OCI-LY3 (cell line): ENCODE results near the gene NES.

Source experiments
- H2AFZ ChIP-seq: fragments of 200-600, 300-600 bp; shearing (Covaris generic); 2 replicates; pipeline ENCODE4 v1.6.0; 2014; ENCODE audit warnings: antibody characterized with exemption, low read depth, low read length
- H3K27ac ChIP-seq: fragments of 200-600, 300-600 bp; sonication (generic); 2 replicates; pipeline ENCODE4 v1.5.1; 2014; ENCODE audit warnings: mild to moderate bottlenecking, low read length, moderate library complexity, mixed read lengths
- H3K27me3 ChIP-seq: fragments of 200-600, 300-600 bp; sonication (generic); 2 replicates; pipeline ENCODE4 v1.6.1; 2014; ENCODE audit warnings: low read depth, low read length, mixed read lengths
- H3K36me3 ChIP-seq: fragments of 200-600, 300-600 bp; sonication (generic); replicated peaks from 2 replicates; pipeline ENCODE3; 2014; ENCODE audit warnings: low read depth, low read length, mixed read lengths
- H3K4me1 ChIP-seq: fragments of 300-600, 200-600 bp; sonication (generic); 2 replicates; pipeline ENCODE4 v1.6.1; 2014; ENCODE audit warnings: low read length, mixed read lengths
- H3K4me2 ChIP-seq: fragments of 200-600, 300-600 bp; sonication (generic); 2 replicates; pipeline ENCODE4 v1.6.1; 2014; ENCODE audit warnings: low read length, mixed read lengths
- H3K4me3 ChIP-seq: fragments of 300-600, 200-600 bp; sonication (generic); 2 replicates; pipeline ENCODE4 v1.5.1; 2014; ENCODE audit warnings: antibody characterized with exemption, mild to moderate bottlenecking, low read length, moderate library complexity
- H3K79me2 ChIP-seq: fragments of 300-600, 200-600 bp; shearing (Covaris generic); 2 replicates; pipeline ENCODE4 v1.6.1; 2014; ENCODE audit warnings: mild to moderate bottlenecking, low read length, mixed read lengths
- H3K9ac ChIP-seq: fragments of 300-600, 200-600 bp; shearing (Covaris generic); 2 replicates; pipeline ENCODE4 v1.6.0; 2014; ENCODE audit warnings: mild to moderate bottlenecking, low read length, moderate library complexity
- H3K9me3 ChIP-seq: fragments of 200-600, 300-600 bp; shearing (Covaris generic); 2 replicates; pipeline ENCODE4 v1.6.1; 2014; ENCODE audit warnings: low read length, mixed read lengths; ENCODE audit not compliant: insufficient read depth
- H4K20me1 ChIP-seq: fragments of 200-600, 300-600 bp; sonication (generic); 2 replicates; pipeline ENCODE4 v1.6.1; 2016; ENCODE audit warnings: low read length, mixed read lengths; ENCODE audit not compliant: insufficient read depth
- EZH2phosphoT487 ChIP-seq: fragments of 200-600 bp; shearing (Covaris generic); IDR thresholded peaks from 2 replicates; pipeline ENCODE4 v1.6.1; 2018; ENCODE audit warnings: antibody characterized with exemption, mixed run types, low read depth
- TF ChIP-seq, protein P1 (sequence below): fragments of 200-600, 300-600 bp; sonication (generic); IDR thresholded peaks from 2 replicates; pipeline ENCODE4 v1.5.1; 2014; ENCODE audit warnings: antibody characterized with exemption, low read length, low read depth

NES gene

GRCh38 chr1:156645666-156646065 lies 31.5 kb downstream of the NES start:
- TF ChIP-seq EZH2phosphoT487 = no peak
- TF ChIP-seq, protein P1, sequence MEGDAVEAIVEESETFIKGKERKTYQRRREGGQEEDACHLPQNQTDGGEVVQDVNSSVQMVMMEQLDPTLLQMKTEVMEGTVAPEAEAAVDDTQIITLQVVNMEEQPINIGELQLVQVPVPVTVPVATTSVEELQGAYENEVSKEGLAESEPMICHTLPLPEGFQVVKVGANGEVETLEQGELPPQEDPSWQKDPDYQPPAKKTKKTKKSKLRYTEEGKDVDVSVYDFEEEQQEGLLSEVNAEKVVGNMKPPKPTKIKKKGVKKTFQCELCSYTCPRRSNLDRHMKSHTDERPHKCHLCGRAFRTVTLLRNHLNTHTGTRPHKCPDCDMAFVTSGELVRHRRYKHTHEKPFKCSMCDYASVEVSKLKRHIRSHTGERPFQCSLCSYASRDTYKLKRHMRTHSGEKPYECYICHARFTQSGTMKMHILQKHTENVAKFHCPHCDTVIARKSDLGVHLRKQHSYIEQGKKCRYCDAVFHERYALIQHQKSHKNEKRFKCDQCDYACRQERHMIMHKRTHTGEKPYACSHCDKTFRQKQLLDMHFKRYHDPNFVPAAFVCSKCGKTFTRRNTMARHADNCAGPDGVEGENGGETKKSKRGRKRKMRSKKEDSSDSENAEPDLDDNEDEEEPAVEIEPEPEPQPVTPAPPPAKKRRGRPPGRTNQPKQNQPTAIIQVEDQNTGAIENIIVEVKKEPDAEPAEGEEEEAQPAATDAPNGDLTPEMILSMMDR = no peak
- Histone ChIP-seq H3K9ac (no peak overlapping the region), H3K27me3 (peaks cover 51% of the 10 kb centered on the region)

GRCh38 chr1:156645056-156645455 lies 32.2 kb downstream of the NES start:
- Histone ChIP-seq H3K36me3 (no peaks in the 10 kb centered on the region), H3K4me2 (no peak overlapping the region), H3K27ac (no peak overlapping the region), H3K4me3 (no peak overlapping the region), H3K9me3 (no peaks in the 10 kb centered on the region), H2AFZ (no peak overlapping the region), H3K27me3 (peaks cover 48% of the 10 kb centered on the region), H3K79me2 (no peaks in the 10 kb centered on the region), H3K9ac (no peak overlapping the region), H4K20me1 (peaks cover under 1% of the 10 kb centered on the region; the same call in 1 of the 2 replicates), H3K4me1 (no peaks in the 10 kb centered on the region)
- TF ChIP-seq, protein P1 = no peak
- no peak for TF ChIP-seq EZH2phosphoT487

More at GRCh38 chr1:156645666-156646065, 31.5 kb downstream of the NES start:
- H3K79me2 ChIP-seq = no peaks in the 10 kb centered on the region
- no peak overlapping the region for H3K4me3 ChIP-seq
- H3K36me3 ChIP-seq = no peaks in the 10 kb centered on the region
- no peaks in the 10 kb centered on the region for H3K4me1 ChIP-seq
- no peak overlapping the region for H2AFZ ChIP-seq
- H4K20me1 ChIP-seq = peaks cover 5% of the 10 kb centered on the region; the same call in 1 of the 2 replicates
- H3K9me3 ChIP-seq = no peaks in the 10 kb centered on the region
- no peak overlapping the region for H3K4me2 ChIP-seq
- H3K27ac ChIP-seq = no peak overlapping the region

GRCh38 chr1:156644640-156645039 lies 32.6 kb downstream of the NES start:
- no peaks in the 10 kb centered on the region for H4K20me1 ChIP-seq
- H3K27me3 ChIP-seq = peaks cover 48% of the 10 kb centered on the region
- H3K9me3 ChIP-seq = no peaks in the 10 kb centered on the region
- H3K27ac ChIP-seq = no peak overlapping the region
- no peaks in the 10 kb centered on the region for H3K4me1 ChIP-seq
- H3K36me3 ChIP-seq = no peaks in the 10 kb centered on the region
- H3K9ac ChIP-seq = no peak overlapping the region
- no peaks in the 10 kb centered on the region for H3K79me2 ChIP-seq
- no peak overlapping the region for H3K4me3 ChIP-seq
- no peak for TF ChIP-seq EZH2phosphoT487
- TF ChIP-seq, protein P1 = no peak
- H2AFZ ChIP-seq = no peak overlapping the region
- H3K4me2 ChIP-seq = no peak overlapping the region

DNA sequence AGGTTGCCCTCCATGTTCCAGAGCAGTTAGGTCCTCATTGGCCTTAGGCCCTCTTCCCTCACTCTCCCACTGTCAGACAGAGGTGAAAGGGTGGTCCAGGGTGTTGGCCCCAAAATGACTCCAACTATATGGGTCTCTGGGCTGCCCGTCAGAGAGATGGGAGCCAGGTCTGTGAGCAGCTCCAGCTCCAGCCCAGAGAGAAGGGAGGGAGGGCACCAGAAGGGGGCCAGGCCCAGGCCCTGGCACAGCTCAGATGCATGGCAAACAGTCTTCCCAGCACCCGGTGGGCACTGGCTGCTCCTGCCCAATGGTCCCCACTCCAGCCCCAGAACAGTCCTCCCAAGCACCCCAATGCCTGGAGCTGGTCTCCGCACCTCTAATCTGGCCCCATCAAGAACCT lies 33.1 kb downstream of the NES start:
- Histone ChIP-seq H3K27me3 (peaks cover 51% of the 10 kb centered on the region), H3K4me3 (no peak overlapping the region), H3K4me2 (no peak overlapping the region), H3K36me3 (no peaks in the 10 kb centered on the region), H3K4me1 (no peaks in the 10 kb centered on the region), H3K9me3 (no peaks in the 10 kb centered on the region), H3K27ac (no peak overlapping the region), H4K20me1 (no peaks in the 10 kb centered on the region), H2AFZ (no peak overlapping the region), H3K79me2 (no peaks in the 10 kb centered on the region), H3K9ac (no peak overlapping the region)
- no peak for TF ChIP-seq EZH2phosphoT487
- TF ChIP-seq, protein P1 = no peak
